IPS-NIHi11 (cell line): Measurements from ENCODE around the gene VTCN1.

Experiments
- DNase-seq: peaks from one replicate; pipeline ENCODE4 v3.0.0; 2012; ENCODE audit warnings: mixed read lengths, low spot score

Gene VTCN1

GRCh38 chr1:117094841-117095604, 115.7 kb downstream of the VTCN1 start:
- DNase-seq = no peak

GRCh38 chr1:117093870-117094621, 116.7 kb downstream of the VTCN1 start:
- DNase-seq = peak; percentile 38
